ENCODE results near the gene LKAAEAR1.

DNA sequence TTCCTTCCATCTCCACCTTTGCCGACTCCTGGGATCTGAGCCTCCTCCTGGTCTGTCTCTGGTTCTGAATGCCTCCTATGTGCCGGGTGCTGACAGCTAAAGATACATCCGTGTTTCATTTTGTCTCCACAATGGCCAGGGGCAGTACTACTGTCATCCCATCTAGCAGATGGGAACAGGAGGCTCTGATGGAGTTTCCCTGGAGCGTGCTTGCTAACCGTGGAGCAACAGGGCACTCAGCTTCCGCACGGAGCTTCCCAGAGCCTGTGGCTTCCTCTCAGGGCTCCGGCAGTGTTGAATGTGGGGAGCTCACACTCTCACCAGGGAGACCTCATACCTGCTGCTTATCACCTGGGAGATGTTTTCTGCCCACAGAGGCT is 35.1 kb upstream of the LKAAEAR1 start:
- no peak for TF ChIP-seq POLR2A (IDR thresholded peaks at IDR 0.05)
- TF ChIP-seq, protein P1, sequence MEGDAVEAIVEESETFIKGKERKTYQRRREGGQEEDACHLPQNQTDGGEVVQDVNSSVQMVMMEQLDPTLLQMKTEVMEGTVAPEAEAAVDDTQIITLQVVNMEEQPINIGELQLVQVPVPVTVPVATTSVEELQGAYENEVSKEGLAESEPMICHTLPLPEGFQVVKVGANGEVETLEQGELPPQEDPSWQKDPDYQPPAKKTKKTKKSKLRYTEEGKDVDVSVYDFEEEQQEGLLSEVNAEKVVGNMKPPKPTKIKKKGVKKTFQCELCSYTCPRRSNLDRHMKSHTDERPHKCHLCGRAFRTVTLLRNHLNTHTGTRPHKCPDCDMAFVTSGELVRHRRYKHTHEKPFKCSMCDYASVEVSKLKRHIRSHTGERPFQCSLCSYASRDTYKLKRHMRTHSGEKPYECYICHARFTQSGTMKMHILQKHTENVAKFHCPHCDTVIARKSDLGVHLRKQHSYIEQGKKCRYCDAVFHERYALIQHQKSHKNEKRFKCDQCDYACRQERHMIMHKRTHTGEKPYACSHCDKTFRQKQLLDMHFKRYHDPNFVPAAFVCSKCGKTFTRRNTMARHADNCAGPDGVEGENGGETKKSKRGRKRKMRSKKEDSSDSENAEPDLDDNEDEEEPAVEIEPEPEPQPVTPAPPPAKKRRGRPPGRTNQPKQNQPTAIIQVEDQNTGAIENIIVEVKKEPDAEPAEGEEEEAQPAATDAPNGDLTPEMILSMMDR (IDR thresholded peaks at IDR 0.05) = no peak

All from Peyer's patch (tissue), 4 donors.